ENCODE measurements around the gene FAM20A. TPM values are rescaled to one million over a fixed set of nuclear protein-coding genes. Genes with fewer than 3 reads are reported as not detected.

The FAM20A gene
- total RNA-seq, 2 experiments from 2014 or later = not detected

Other genes with a start within 250 kb of the FAM20A start
- 10 to 100 TPM; 13.5 to 14.3 TPM for gene WIPI1, start 143.9 kb downstream of the FAM20A start, total RNA-seq
- gene PRKAR1A, start 88.9 kb downstream of the FAM20A start, total RNA-seq = 100 to 1,000 TPM; 151 TPM

Measured in activated naive CD4-positive, alpha-beta T cell treated with anti-CD3 and anti-CD28 coated beads for 36 hours (primary cell).